CD4-positive, CD25-positive, alpha-beta regulatory T cell (primary cell): ENCODE data around the gene ZCCHC10. TPM values are rescaled to one million over a fixed set of nuclear protein-coding genes. Genes with fewer than 3 reads are reported as not detected.

Experiments used
- ATAC-seq, 2 donors: fragments of 150-1000 bp; cut with Tn5 transposase; one replicate each; pipeline ENCODE4 v1.10.0; 2021; ENCODE audit warnings: low read depth in 2 of 2, moderate number of reproducible peaks in 2 of 2, moderate library complexity in 1 of 2
- DNase-seq, 3 donors: peaks; one replicate each; pipeline versions ENCODE4 v3.0.0 to v3.0.0-alpha.2; 2012 to 2022; ENCODE audit warnings: mixed read lengths in 1 of 3
- H3K27ac ChIP-seq: one replicate; pipeline ENCODE4 v1.7.0; 2013; ENCODE audit warnings: mild to moderate bottlenecking, low read length; ENCODE audit not compliant: insufficient read depth, poor library complexity, severe bottlenecking
- H3K27me3 ChIP-seq: one replicate; pipeline ENCODE4 v1.7.0; 2013; ENCODE audit warnings: low read length; ENCODE audit not compliant: control insufficient read depth, insufficient read depth
- H3K36me3 ChIP-seq: one replicate; pipeline ENCODE4 v1.7.0; 2013; ENCODE audit warnings: mild to moderate bottlenecking, low read length, moderate library complexity; ENCODE audit not compliant: control insufficient read depth, insufficient read depth
- H3K4me1 ChIP-seq: 2 replicates; pipeline ENCODE4 v1.7.0; 2013; ENCODE audit warnings: mild to moderate bottlenecking, low read length; ENCODE audit not compliant: insufficient read depth, control insufficient read depth, poor library complexity, severe bottlenecking
- H3K4me3 ChIP-seq: one replicate; pipeline ENCODE4 v1.7.0; 2013; ENCODE audit warnings: low read depth, mild to moderate bottlenecking, low read length, moderate library complexity
- H3K9me3 ChIP-seq, 2 experiments: 1 replicate in 1 of 2; 2 replicates in 1 of 2; pipeline ENCODE4 v1.7.0; 2013; ENCODE audit warnings: low read length in 2 of 2, mild to moderate bottlenecking in 1 of 2, moderate library complexity in 1 of 2; ENCODE audit not compliant: control insufficient read depth in 2 of 2
- H3K27ac Mint-ChIP-seq, 3 donors: one replicate each; pipeline ENCODE4 v1.8.0; 2020 to 2022; ENCODE audit warnings: mild to moderate bottlenecking in 3 of 3, mixed read lengths in 3 of 3, moderate library complexity in 2 of 3
- H3K27me3 Mint-ChIP-seq: one replicate; pipeline ENCODE4 v1.8.0; 2022; ENCODE audit warnings: mild to moderate bottlenecking, mixed read lengths
- H3K36me3 Mint-ChIP-seq: one replicate; pipeline ENCODE4 v1.8.0; 2020; ENCODE audit warnings: mixed read lengths
- H3K4me1 Mint-ChIP-seq, 4 donors: one replicate each; pipeline ENCODE4 v1.8.0; 2020 to 2022; ENCODE audit warnings: mixed read lengths in 4 of 4, mild to moderate bottlenecking in 1 of 4
- H3K4me3 Mint-ChIP-seq, 4 donors: one replicate each; pipeline ENCODE4 v1.8.0; 2020 to 2022; ENCODE audit warnings: mild to moderate bottlenecking in 4 of 4, mixed read lengths in 4 of 4, moderate library complexity in 3 of 4
- H3K9me3 Mint-ChIP-seq, 7 donors: one replicate each; pipeline ENCODE4 v1.8.0; 2020 to 2022; ENCODE audit warnings: mixed read lengths in 7 of 7, mild to moderate bottlenecking in 3 of 7, moderate library complexity in 2 of 7
- polyA plus RNA-seq, 4 donors: library from polyadenylated mRNA; unstranded; fragments of 300-500 nt; fragmentation: Illumina TruSeq; gene quantifications; one replicate each; pipeline ENCODE4 v1.2.3, GENCODE V29; 2021
- total RNA-seq: library from RNA; stranded (reverse); gene quantifications from one replicate; pipeline ENCODE4 v1.2.3, GENCODE V29; 2022

ZCCHC10 gene
- total and polyA plus RNA-seq, 5 donors from 2014 or later = 20.0 to 54.0 (median 41.3) TPM

- Mint-ChIP-seq H3K4me3 (peak overlapping the region in 2 of 4 donors; percentile 3 to 18), H3K27ac (peak overlapping the region in 2 of 3 donors; percentile 18 to 82), H3K27me3 (no peaks in the 10 kb centered on the region), H3K4me1 (peaks cover 36 to 69% (median 49%) of the 10 kb centered on the region in 4 donors), H3K36me3 (peaks cover 10% of the 10 kb centered on the region), H3K9me3 (no peaks in the 10 kb centered on the region)
- H3K9me3 ChIP-seq = no peaks in the 10 kb centered on the region
- no peaks in the 10 kb centered on the region for H3K36me3 ChIP-seq
- H3K27ac ChIP-seq = peak overlapping the region; percentile 19
- no peak overlapping the region for H3K4me3 ChIP-seq
- ATAC-seq (no peak), DNase-seq (no peak)
- peaks cover 29% of the 10 kb centered on the region for H3K4me1 ChIP-seq
- no peaks in the 10 kb centered on the region for H3K27me3 ChIP-seq
Observed at GRCh38 chr5:133059621-133060020, 33.3 kb upstream of the ZCCHC10 start.

GRCh38 chr5:133056891-133057290 is 30.5 kb upstream of the ZCCHC10 start:
- Mint-ChIP-seq H3K9me3 (no peaks in the 10 kb centered on the region), H3K27ac (no peak overlapping the region), H3K4me1 (peaks cover 33 to 76% (median 45%) of the 10 kb centered on the region in 4 donors), H3K36me3 (peaks cover 5% of the 10 kb centered on the region), H3K4me3 (peak overlapping the region in 2 of 4 donors; percentile 11 to 19), H3K27me3 (no peaks in the 10 kb centered on the region)
- Histone ChIP-seq H3K9me3 (no peaks in the 10 kb centered on the region), H3K36me3 (no peaks in the 10 kb centered on the region), H3K4me3 (peak overlapping the region; percentile 27), H3K27ac (peak overlapping the region; percentile 23), H3K27me3 (no peaks in the 10 kb centered on the region), H3K4me1 (peaks cover 43% of the 10 kb centered on the region)
- ATAC-seq (no peak), DNase-seq (no peak)

GRCh38 chr5:133054697-133055471 is 28.5 kb upstream of the ZCCHC10 start:
- Mint-ChIP-seq H3K36me3 (peaks cover 5% of the 10 kb centered on the region), H3K4me3 (peak overlapping the region; percentile 60 to 85 (median 77)), H3K27me3 (peaks cover 4% of the 10 kb centered on the region), H3K4me1 (peaks cover 35 to 76% (median 49%) of the 10 kb centered on the region in 4 donors), H3K27ac (peak overlapping the region in 1 of 3 donors; percentile 77), H3K9me3 (no peaks in the 10 kb centered on the region)
- H3K36me3 ChIP-seq = no peaks in the 10 kb centered on the region
- ATAC-seq (no peak), DNase-seq (no peak)
- H3K4me1 ChIP-seq = peaks cover 52% of the 10 kb centered on the region
- no peaks in the 10 kb centered on the region for H3K9me3 ChIP-seq
- no peak overlapping the region for H3K27ac ChIP-seq
- H3K27me3 ChIP-seq = no peaks in the 10 kb centered on the region
- H3K4me3 ChIP-seq = peak overlapping the region; percentile 13

GRCh38 chr5:133053448-133053847 is 27.1 kb upstream of the ZCCHC10 start:
- DNase-seq = no peak

GRCh38 chr5:133052317-133053175 is 26.2 kb upstream of the ZCCHC10 start:
- Histone ChIP-seq H3K27me3 (no peaks in the 10 kb centered on the region), H3K9me3 (no peaks in the 10 kb centered on the region), H3K4me1 (peaks cover 47% of the 10 kb centered on the region), H3K4me3 (peak overlapping the region; percentile 90), H3K27ac (peak overlapping the region; percentile 99), H3K36me3 (no peaks in the 10 kb centered on the region)
- peaks cover 25 to 68% (median 41%) of the 10 kb centered on the region in 4 donors for H3K4me1 Mint-ChIP-seq
- no peaks in the 10 kb centered on the region for H3K9me3 Mint-ChIP-seq
- H3K27me3 Mint-ChIP-seq = peaks cover 4% of the 10 kb centered on the region
- H3K36me3 Mint-ChIP-seq = peaks cover 5% of the 10 kb centered on the region
- peak; percentile 13 to 74 (median 43) for DNase-seq
- peak overlapping the region; percentile 100 for H3K27ac Mint-ChIP-seq
- peak; percentile 19 to 29 for ATAC-seq
- H3K4me3 Mint-ChIP-seq = peak overlapping the region; percentile 93 to 100 (median 98)

More at GRCh38 chr5:133053448-133053847, 27.1 kb upstream of the ZCCHC10 start:
- Mint-ChIP-seq H3K9me3 (no peaks in the 10 kb centered on the region), H3K4me3 (peak overlapping the region; percentile 93 to 100 (median 98)), H3K4me1 (peaks cover 31 to 76% (median 45%) of the 10 kb centered on the region in 4 donors), H3K36me3 (peaks cover 5% of the 10 kb centered on the region), H3K27me3 (peaks cover 4% of the 10 kb centered on the region), H3K27ac (peak overlapping the region in 2 of 3 donors; percentile 46 to 100)
- Histone ChIP-seq H3K27ac (peak overlapping the region; percentile 99), H3K4me3 (peak overlapping the region; percentile 90), H3K4me1 (peaks cover 52% of the 10 kb centered on the region), H3K27me3 (no peaks in the 10 kb centered on the region), H3K36me3 (no peaks in the 10 kb centered on the region), H3K9me3 (no peaks in the 10 kb centered on the region)
- ATAC-seq = no peak

- Histone ChIP-seq H3K9me3 (no peaks in the 10 kb centered on the region), H3K36me3 (no peaks in the 10 kb centered on the region), H3K27ac (peak within 1 kb of the TSS; percentile 99), H3K4me3 (peak within 1 kb of the TSS; percentile 90), H3K4me1 (peaks cover 44% of the 10 kb centered on the region), H3K27me3 (no peaks in the 10 kb centered on the region)
- peaks cover 18 to 61% (median 36%) of the 10 kb centered on the region in 4 donors for H3K4me1 Mint-ChIP-seq
- H3K27me3 Mint-ChIP-seq = peaks cover 4% of the 10 kb centered on the region
- peaks cover 5% of the 10 kb centered on the region for H3K36me3 Mint-ChIP-seq
- H3K4me3 Mint-ChIP-seq = peak within 1 kb of the TSS; percentile 93 to 100 (median 98)
- H3K27ac Mint-ChIP-seq = peak within 1 kb of the TSS; percentile 100
- DNase-seq (peak; percentile 96 to 99 (median 99)), ATAC-seq (peak; percentile 81 to 86)
- H3K9me3 Mint-ChIP-seq = no peaks in the 10 kb centered on the region
Observed at GRCh38 chr5:133051542-133052316, 25.4 kb upstream of the ZCCHC10 start, which contains the start of gene HSPA4. Gene HSPA4, plus strand, starts transcription at chr5:133052013. Its CDS starts 238 bp downstream, at chr5:133052251.

- H3K4me3 Mint-ChIP-seq = peak overlapping the region; percentile 93 to 100 (median 98)
Observed at GRCh38 chr5:133051061-133051541, 24.8 kb upstream of the ZCCHC10 start.

More at GRCh38 chr5:133051061-133051541, 24.8 kb upstream of the ZCCHC10 start:
- no peak for ATAC-seq
- peaks cover 13 to 55% (median 34%) of the 10 kb centered on the region in 4 donors for H3K4me1 Mint-ChIP-seq
- Histone ChIP-seq H3K4me3 (peak overlapping the region; percentile 90), H3K4me1 (peaks cover 40% of the 10 kb centered on the region), H3K27me3 (no peaks in the 10 kb centered on the region), H3K9me3 (no peaks in the 10 kb centered on the region), H3K27ac (peak overlapping the region; percentile 99), H3K36me3 (no peaks in the 10 kb centered on the region)
- H3K9me3 Mint-ChIP-seq = no peaks in the 10 kb centered on the region
- DNase-seq = no peak
- H3K27ac Mint-ChIP-seq = peak overlapping the region; percentile 100
- peaks cover 5% of the 10 kb centered on the region for H3K36me3 Mint-ChIP-seq
- peaks cover 4% of the 10 kb centered on the region for H3K27me3 Mint-ChIP-seq
